H1 (cell line): Measurements from ENCODE around the gene FAHD2B. TPM values are rescaled to one million over a fixed set of nuclear protein-coding genes. Genes with fewer than 3 reads are reported as not detected.
"Not testable (repeated sequence)": the region's sequence is repeated elsewhere in the genome, so short reads cannot be mapped to it uniquely, and the experiment has no call there.

Source experiments
- CTCF ChIA-PET: fragments of 300-600 bp; sonication (Branson Sonifier 250); formaldehyde crosslinking; loops from one replicate; lab custom pipeline; 2021; ENCODE audit not compliant: partially characterized antibody; lab: Charles Lee
- POLR2A ChIA-PET: fragments of 300-600 bp; sonication (Branson Sonifier 250); formaldehyde crosslinking; loops from one replicate; lab custom pipeline; 2021; ENCODE audit warnings: inconsistent platforms; ENCODE audit not compliant: partially characterized antibody; lab: Charles Lee
- DNase-seq, 2 experiments: peaks; one replicate each; pipeline versions ENCODE4 v3.0.0 to v3.0.0-alpha.2; 2010 to 2022; ENCODE audit warnings: low spot score in 2 of 2, low read depth in 1 of 2, mixed read lengths in 1 of 2
- FAIRE-seq: peaks from 2 replicates; lab custom pipeline; 2011; peaks lifted over from hg19 to GRCh38; lab: Jason Lieb, UNC
- H2AFZ ChIP-seq: 2 replicates; pipeline ENCODE4 v1.8.1; 2012; ENCODE audit warnings: low read length, inconsistent platforms
- H2AK5ac ChIP-seq: 2 replicates; pipeline ENCODE4 v1.6.1; 2013; ENCODE audit warnings: low read depth, low read length
- H2BK120ac ChIP-seq: replicated peaks from 2 replicates; pipeline ENCODE3; 2013; ENCODE audit warnings: low read depth, low read length, inconsistent platforms
- H2BK12ac ChIP-seq: 2 replicates; pipeline ENCODE4 v1.6.1; 2013; ENCODE audit warnings: low read depth, low read length
- H2BK15ac ChIP-seq: 2 replicates; pipeline ENCODE4 v1.6.1; 2013; ENCODE audit warnings: low read length
- H2BK20ac ChIP-seq: 2 replicates; pipeline ENCODE4 v1.6.1; 2013; ENCODE audit warnings: low read length
- H2BK5ac ChIP-seq: 2 replicates; pipeline ENCODE4 v1.6.1; 2013; ENCODE audit warnings: low read depth, low read length
- H3K14ac ChIP-seq: 2 replicates; pipeline ENCODE4 v1.6.1; 2013; ENCODE audit warnings: inconsistent platforms; ENCODE audit not compliant: insufficient read length
- H3K18ac ChIP-seq: 2 replicates; pipeline ENCODE4 v1.6.1; 2013; ENCODE audit warnings: low read length; ENCODE audit errors: extremely low read depth
- H3K23ac ChIP-seq: 2 replicates; pipeline ENCODE4 v1.6.1; 2013; ENCODE audit warnings: inconsistent platforms; ENCODE audit not compliant: insufficient read length
- H3K23me2 ChIP-seq: 2 replicates; pipeline ENCODE4 v1.6.1; 2013; ENCODE audit warnings: low read depth, low read length
- H3K27ac ChIP-seq: 2 replicates; pipeline ENCODE4 v1.6.1; 2011; ENCODE audit warnings: low read depth, low read length, inconsistent platforms
- H3K27me3 ChIP-seq, 4 experiments: replicated peaks in 1 of 4; 1 replicate in 1 of 4; 2 replicates in 3 of 4; pipeline versions ENCODE4 v1.6.1 to v1.8.1; 2011 to 2013; ENCODE audit warnings: low read length in 3 of 4, mild to moderate bottlenecking in 3 of 4, inconsistent platforms in 2 of 4, mixed read lengths in 2 of 4, moderate library complexity in 1 of 4; ENCODE audit not compliant: control insufficient read depth in 3 of 4, insufficient read depth in 3 of 4; ENCODE audit errors: extremely low read depth in 1 of 4
- H3K36me3 ChIP-seq, 4 experiments: 2 replicates each; pipeline versions ENCODE4 v1.6.1 to v1.8.1; 2011 to 2013; ENCODE audit warnings: mild to moderate bottlenecking in 4 of 4, low read length in 3 of 4, moderate library complexity in 2 of 4, control low read depth in 1 of 4, inconsistent platforms in 1 of 4; ENCODE audit not compliant: insufficient read depth in 4 of 4, control insufficient read depth in 2 of 4
- H3K4ac ChIP-seq: replicated peaks from 2 replicates; pipeline ENCODE3; 2013; ENCODE audit warnings: low read length, low read depth, mixed read lengths, inconsistent platforms; ENCODE audit not compliant: insufficient read length
- H3K4me1 ChIP-seq, 4 experiments: replicated peaks in 1 of 4; 1 replicate in 1 of 4; 2 replicates in 3 of 4; pipeline versions ENCODE4 v1.6.1 to v1.8.1; 2011 to 2013; ENCODE audit warnings: low read length in 3 of 4, inconsistent platforms in 2 of 4, mixed read lengths in 1 of 4; ENCODE audit not compliant: insufficient read depth in 4 of 4, control insufficient read depth in 3 of 4
- H3K4me2 ChIP-seq, 2 experiments: 2 replicates each; pipeline versions ENCODE4 v1.6.1 to v1.8.1; 2011 to 2013; ENCODE audit warnings: low read depth in 2 of 2, low read length in 2 of 2, control low read depth in 1 of 2, inconsistent platforms in 1 of 2, mild to moderate bottlenecking in 1 of 2; ENCODE audit not compliant: insufficient read depth in 1 of 2
- H3K4me3 ChIP-seq, 4 experiments: fragments of 200-600, 300-600 bp in 1 of 4; sonication (generic), shearing (Covaris generic), sonication (Bioruptor Twin) in 1 of 4; 2 replicates each; pipeline versions ENCODE4 v1.5.1 to v1.8.1; 2011 to 2016; ENCODE audit warnings: low read length in 4 of 4, low read depth in 3 of 4, control low read depth in 2 of 4, inconsistent platforms in 2 of 4, mild to moderate bottlenecking in 2 of 4, mixed read lengths in 1 of 4, moderate library complexity in 1 of 4; ENCODE audit not compliant: insufficient read depth in 2 of 4; ENCODE audit errors: extremely low read depth in 1 of 4
- H3K56ac ChIP-seq: replicated peaks from 2 replicates; pipeline ENCODE3; 2013; ENCODE audit warnings: low read depth, mild to moderate bottlenecking, mixed read lengths, low read length, inconsistent platforms; ENCODE audit not compliant: insufficient read length
- H3K79me1 ChIP-seq: 2 replicates; pipeline ENCODE4 v1.6.1; 2013; ENCODE audit warnings: low read depth, low read length, control low read depth
- H3K79me2 ChIP-seq, 2 experiments: 2 replicates each; pipeline versions ENCODE4 v1.6.1 to v1.8.1; 2012 to 2013; ENCODE audit warnings: low read length in 2 of 2, mild to moderate bottlenecking in 2 of 2, inconsistent platforms in 1 of 2; ENCODE audit not compliant: insufficient read depth in 2 of 2, control insufficient read depth in 1 of 2
- H3K9ac ChIP-seq, 4 experiments: replicated peaks in 1 of 4; 1 replicate in 1 of 4; 2 replicates in 3 of 4; pipeline versions ENCODE4 v1.6.1 to v1.8.1; 2011 to 2013; ENCODE audit warnings: low read depth in 3 of 4, low read length in 3 of 4, control low read depth in 2 of 4, mild to moderate bottlenecking in 2 of 4, moderate library complexity in 2 of 4, inconsistent platforms in 1 of 4; ENCODE audit errors: extremely low read depth in 1 of 4
- H3K9me3 ChIP-seq, 2 experiments: 2 replicates each; pipeline versions ENCODE4 v1.6.1 to v1.8.1; 2012 to 2013; ENCODE audit warnings: mild to moderate bottlenecking in 2 of 2, moderate library complexity in 2 of 2, control low read depth in 1 of 2, inconsistent platforms in 1 of 2, low read depth in 1 of 2, low read length in 1 of 2, mixed read lengths in 1 of 2; ENCODE audit not compliant: insufficient read depth in 2 of 2
- H4K20me1 ChIP-seq, 2 experiments: replicated peaks in 1 of 2; 2 replicates each; pipeline versions ENCODE3 to v1.8.1; 2011 to 2013; ENCODE audit warnings: inconsistent platforms in 2 of 2, low read length in 2 of 2, mild to moderate bottlenecking in 1 of 2; ENCODE audit not compliant: insufficient read depth in 2 of 2, control insufficient read depth in 1 of 2
- H4K5ac ChIP-seq: 2 replicates; pipeline ENCODE4 v1.6.1; 2013; ENCODE audit warnings: low read length, low read depth, mixed read lengths, inconsistent platforms; ENCODE audit not compliant: insufficient read length
- H4K8ac ChIP-seq: 2 replicates; pipeline ENCODE4 v1.8.0; 2013; ENCODE audit warnings: mild to moderate bottlenecking, moderate library complexity, low read length, inconsistent platforms; ENCODE audit not compliant: insufficient read depth; ENCODE audit errors: extremely low read depth
- H4K91ac ChIP-seq: replicated peaks from 2 replicates; pipeline ENCODE3; 2013; ENCODE audit warnings: low read length, mixed read lengths, inconsistent platforms; ENCODE audit not compliant: insufficient read length
- RAD21 ChIP-seq, 2 experiments: IDR thresholded peaks in 1 of 2; conservative IDR thresholded peaks in 1 of 2; 2 replicates each; pipeline ENCODE4 v1.6.1; 2011; ENCODE audit warnings: low read depth in 2 of 2, low read length in 2 of 2, improper control_type of control experiment in 1 of 2, inconsistent platforms in 1 of 2, mild to moderate bottlenecking in 1 of 2, moderate library complexity in 1 of 2
- WGBS, 2 experiments: shearing (Covaris generic) in 1 of 2; methylation state at CpG; one replicate each; pipeline versions ENCODE4 v1.1.6 to v1.1.7; 2013 to 2015; ENCODE audit warnings: low lambda C conversion rate in 2 of 2, mixed read lengths in 2 of 2, inconsistent platforms in 1 of 2, low coverage in 1 of 2, missing lambda C conversion rate in 1 of 2; ENCODE audit not compliant: insufficient replicate concordance in 2 of 2, insufficient coverage in 1 of 2, insufficient read length in 1 of 2; ENCODE audit errors: extremely low coverage in 1 of 2, missing lambda C conversion rate in 1 of 2; 5-methylcytosine and 5-hydroxymethylcytosine counted together
- polyA plus RNA-seq, 7 experiments: library from polyadenylated mRNA; depleted of rRNA in 3 of 7; stranded (reverse) in 5 of 7; unstranded in 2 of 7; fragments of >200 nt in 5 of 7; fragments of 200-250 nt in 2 of 7; gene quantifications; 1 replicate in 5 of 7; 2 replicates in 1 of 7; 4 replicates in 1 of 7; pipeline versions ENCODE4 v1.2.1 to v1.2.3, GENCODE V29; 2011 to 2013; ENCODE audit warnings: missing spikeins in 2 of 7, mixed read lengths in 2 of 7
- total RNA-seq: library from RNA; stranded (reverse); fragmentation: NEBNext Ultra II Directional; extraction: Animal tissue kit (Norgen Biotek cat#: 25700); gene quantifications from 2 replicates; pipeline ENCODE4 v1.2.1, GENCODE V29; 2021
- TF ChIP-seq, protein P1 (sequence below), 3 experiments: IDR thresholded peaks; 1 replicate in 2 of 3; 2 replicates in 1 of 3; pipeline versions ENCODE4 v1.5.1 to v1.6.1; 2011; ENCODE audit warnings: low read length in 3 of 3, mild to moderate bottlenecking in 3 of 3, inconsistent platforms in 2 of 3, low read depth in 1 of 3, moderate library complexity in 1 of 3; ENCODE audit not compliant: insufficient read depth in 1 of 3; ENCODE audit errors: control extremely low read depth in 1 of 3

FAHD2B gene
- total and polyA plus RNA-seq, 2 of the 8 experiments (the other 6 are each of a cell fraction or from before 2014, with no cell fraction given): 23.5 to 39.4 TPM

DNA sequence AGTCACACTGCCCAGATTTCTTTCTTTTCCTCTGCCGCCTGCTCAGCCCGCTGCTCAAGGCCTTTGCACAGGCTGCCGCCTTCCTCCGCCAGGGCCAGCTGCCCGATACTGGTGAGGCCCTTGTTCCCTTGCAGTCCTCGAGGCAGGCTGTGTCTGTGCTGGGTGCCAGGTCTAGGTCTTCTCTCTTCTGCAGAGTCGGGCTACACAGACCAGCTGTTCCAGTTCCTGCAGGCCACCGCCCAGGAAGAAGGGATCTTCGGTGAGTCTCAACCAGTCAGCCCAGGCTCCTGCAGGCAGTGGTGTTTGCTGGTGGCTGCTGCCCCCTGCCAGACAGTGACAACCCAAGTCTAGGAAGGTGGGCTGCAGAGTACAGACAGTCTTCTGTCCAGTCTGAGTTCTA, 12.5 kb downstream of the FAHD2B start:
- H3K9ac ChIP-seq, H4K20me1 ChIP-seq, H3K79me2 ChIP-seq, H2BK15ac ChIP-seq, H3K4me1 ChIP-seq, H3K4me2 ChIP-seq, H3K27ac ChIP-seq, POLR2A ChIA-PET, DNase-seq, H2BK20ac ChIP-seq, CTCF ChIA-PET, H3K27me3 ChIP-seq, H3K4me3 ChIP-seq, H3K9me3 ChIP-seq, H2BK120ac ChIP-seq, H2BK12ac ChIP-seq, H3K79me1 ChIP-seq, H3K18ac ChIP-seq, H3K14ac ChIP-seq, H3K4ac ChIP-seq, FAIRE-seq, H3K23me2 ChIP-seq, H3K23ac ChIP-seq, H3K56ac ChIP-seq, H3K36me3 ChIP-seq, H2BK5ac ChIP-seq, H4K91ac ChIP-seq, H2AK5ac ChIP-seq, H4K5ac ChIP-seq, H4K8ac ChIP-seq, H2AFZ ChIP-seq: not testable (repeated sequence)
- WGBS, 2 experiments: 96% methylated on average over 3 of the region's 9 CpGs; no CpG with 5 or more reads in 1 of the 2 experiments
- TF ChIP-seq, protein P1, sequence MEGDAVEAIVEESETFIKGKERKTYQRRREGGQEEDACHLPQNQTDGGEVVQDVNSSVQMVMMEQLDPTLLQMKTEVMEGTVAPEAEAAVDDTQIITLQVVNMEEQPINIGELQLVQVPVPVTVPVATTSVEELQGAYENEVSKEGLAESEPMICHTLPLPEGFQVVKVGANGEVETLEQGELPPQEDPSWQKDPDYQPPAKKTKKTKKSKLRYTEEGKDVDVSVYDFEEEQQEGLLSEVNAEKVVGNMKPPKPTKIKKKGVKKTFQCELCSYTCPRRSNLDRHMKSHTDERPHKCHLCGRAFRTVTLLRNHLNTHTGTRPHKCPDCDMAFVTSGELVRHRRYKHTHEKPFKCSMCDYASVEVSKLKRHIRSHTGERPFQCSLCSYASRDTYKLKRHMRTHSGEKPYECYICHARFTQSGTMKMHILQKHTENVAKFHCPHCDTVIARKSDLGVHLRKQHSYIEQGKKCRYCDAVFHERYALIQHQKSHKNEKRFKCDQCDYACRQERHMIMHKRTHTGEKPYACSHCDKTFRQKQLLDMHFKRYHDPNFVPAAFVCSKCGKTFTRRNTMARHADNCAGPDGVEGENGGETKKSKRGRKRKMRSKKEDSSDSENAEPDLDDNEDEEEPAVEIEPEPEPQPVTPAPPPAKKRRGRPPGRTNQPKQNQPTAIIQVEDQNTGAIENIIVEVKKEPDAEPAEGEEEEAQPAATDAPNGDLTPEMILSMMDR (IDR thresholded peaks at IDR 0.05; ENCODE audit: control extremely low read depth in 1 of 3, insufficient read depth in 1 of 3, low read depth in 1 of 3, low read length in 3 of 3): 0 out of 4 replicates have a peak, but pooled peaks of 1 of the 3 experiments have one; percentile 10
- TF ChIP-seq RAD21 (IDR thresholded peaks at IDR 0.05 in 1 of 2, conservative IDR thresholded peaks at IDR 0.05 in 1 of 2; ENCODE audit: low read depth in 2 of 2, low read length in 2 of 2): peak; percentile 29 to 47; a peak in 3 of 4 replicates
